NCI-H748 (cell line): ENCODE measurements around the gene CORO1C.
"Not testable (repeated sequence)": the region's sequence is repeated elsewhere in the genome, so short reads cannot be mapped to it uniquely, and the experiment has no call there.

Experiments
- DNase-seq: peaks from one replicate; lab custom pipeline; 2025; ENCODE audit not compliant: unreplicated experiment; lab: John Stamatoyannopoulos, UW

CORO1C gene

GRCh38 chr12:108638141-108638827 lies 93.0 kb downstream of the CORO1C start:
- DNase-seq, result no peak

DNA sequence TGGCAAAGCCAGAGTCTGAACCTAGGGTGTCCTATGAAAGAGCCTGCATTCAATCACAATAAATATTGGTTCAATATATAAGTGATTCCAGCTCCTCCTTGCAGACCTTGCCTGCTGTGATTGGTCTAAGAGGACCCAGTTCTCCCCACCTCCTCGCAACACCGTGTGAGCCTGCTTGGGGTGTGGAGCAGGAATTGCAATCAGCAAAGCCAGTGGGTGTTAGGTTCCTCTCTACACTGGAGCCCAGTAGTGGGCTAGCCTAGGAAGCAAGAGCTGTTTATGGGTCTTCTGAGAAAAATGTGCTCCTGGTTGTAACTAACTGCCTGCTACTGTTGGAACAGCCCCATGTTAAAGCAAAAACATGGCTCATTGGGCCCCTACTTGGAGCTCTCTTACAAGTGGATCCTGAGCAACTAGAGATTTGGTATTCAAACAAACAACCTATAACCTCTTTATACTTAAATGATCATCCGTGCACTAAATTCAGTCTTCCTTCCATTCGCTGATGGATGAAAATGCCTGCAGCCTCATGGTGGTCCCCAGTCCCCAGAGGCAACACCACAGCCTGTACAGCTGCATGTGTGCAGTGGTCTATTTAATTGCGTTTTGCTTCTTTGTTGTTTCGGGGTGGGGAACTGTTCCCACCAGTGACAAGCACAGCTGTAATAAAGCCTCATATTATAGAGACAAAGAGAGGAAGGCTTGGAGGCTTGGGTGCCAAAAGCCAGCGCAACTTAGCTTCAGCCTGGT lies 93.9 kb downstream of the CORO1C start:
- no peak for DNase-seq

- no peak for DNase-seq
These were observed 95.1 kb downstream of the CORO1C start for GRCh38 chr12:108635997-108636808.

- DNase-seq, result no peak
These were observed 95.9 kb downstream of the CORO1C start for GRCh38 chr12:108635201-108635996.

- no peak for DNase-seq
These were observed 97.0 kb downstream of the CORO1C start for GRCh38 chr12:108634341-108634751.

DNA sequence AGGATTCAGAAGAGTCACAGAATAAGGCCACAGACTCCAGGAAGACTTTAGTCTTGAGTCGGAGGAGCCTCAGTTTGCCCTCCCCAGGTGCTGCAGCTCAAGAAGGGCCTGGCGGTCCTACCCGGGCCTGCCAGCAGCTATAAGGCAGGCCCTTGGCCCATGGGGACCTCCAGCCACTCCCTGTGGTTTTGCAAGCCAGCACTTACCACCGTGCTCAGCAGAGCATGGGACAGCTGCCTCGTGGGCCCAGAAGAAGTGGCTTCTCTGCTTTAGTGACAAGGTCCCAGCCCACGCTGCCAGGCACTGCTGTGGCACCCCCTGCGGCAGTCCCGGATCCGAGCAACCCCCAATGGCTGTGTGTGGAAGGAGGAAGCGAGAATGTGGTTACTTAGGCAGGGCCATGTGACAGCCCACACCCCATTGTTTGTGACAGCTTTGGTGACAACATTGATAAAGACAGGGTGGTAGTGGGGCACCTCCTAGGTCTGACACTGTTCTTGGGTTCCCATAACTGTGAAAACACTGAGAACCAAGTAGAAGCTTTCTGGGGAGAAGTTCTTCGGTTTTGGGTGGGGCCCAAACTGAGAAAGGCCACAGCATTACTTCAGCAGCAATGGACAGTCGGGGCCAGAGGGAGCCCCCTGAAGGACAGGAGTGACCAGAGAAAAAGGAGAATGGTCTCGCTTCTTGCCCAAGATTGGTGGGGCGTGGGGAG lies 97.6 kb downstream of the CORO1C start, which contains the start of gene SELPLG:
TSS of gene SELPLG (minus strand) at position 361 of the 715 bp plus-strand sequence. CDS start 9,587 bp downstream, outside the sequence.
- no peak for DNase-seq

GRCh38 chr12:108633081-108633533 lies 98.2 kb downstream of the CORO1C start:
- DNase-seq, result no peak

- not testable (repeated sequence) for DNase-seq
These were observed 100.1 kb downstream of the CORO1C start for GRCh38 chr12:108631261-108631660.

- DNase-seq, result no peak
These were observed 100.7 kb downstream of the CORO1C start for GRCh38 chr12:108630481-108631207.

DNA sequence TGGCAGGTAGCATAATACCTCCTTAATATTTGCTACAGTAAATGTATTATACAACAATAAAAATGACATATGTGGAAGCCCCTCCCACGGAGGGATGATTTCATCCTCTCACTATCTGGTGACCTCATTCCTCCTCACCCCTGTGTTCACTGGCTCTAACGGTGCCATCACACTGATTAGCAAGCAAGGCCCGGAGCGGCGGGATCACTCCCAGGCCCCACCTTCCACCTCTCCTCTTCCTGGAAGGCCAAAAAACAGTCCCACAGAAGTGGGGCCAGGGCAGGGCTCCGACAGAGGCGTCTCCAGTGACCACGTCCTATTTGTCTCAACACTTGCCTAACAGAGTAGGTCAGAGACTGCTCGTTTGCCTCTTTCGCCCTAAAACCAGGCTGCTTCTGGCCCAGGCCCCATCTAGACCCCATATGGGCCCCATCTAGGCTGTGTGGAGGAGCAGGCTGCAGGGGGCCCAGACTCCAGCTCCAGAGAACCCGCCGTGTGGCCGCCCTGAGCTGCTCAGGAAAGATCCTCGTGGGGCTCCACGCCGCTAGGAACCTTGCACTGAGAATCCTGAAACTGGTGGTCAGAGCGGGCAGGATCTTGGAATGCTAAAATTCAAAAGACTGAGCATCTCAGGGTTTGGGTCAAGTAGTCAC lies 101.4 kb downstream of the CORO1C start:
- DNase-seq, result no peak

DNA sequence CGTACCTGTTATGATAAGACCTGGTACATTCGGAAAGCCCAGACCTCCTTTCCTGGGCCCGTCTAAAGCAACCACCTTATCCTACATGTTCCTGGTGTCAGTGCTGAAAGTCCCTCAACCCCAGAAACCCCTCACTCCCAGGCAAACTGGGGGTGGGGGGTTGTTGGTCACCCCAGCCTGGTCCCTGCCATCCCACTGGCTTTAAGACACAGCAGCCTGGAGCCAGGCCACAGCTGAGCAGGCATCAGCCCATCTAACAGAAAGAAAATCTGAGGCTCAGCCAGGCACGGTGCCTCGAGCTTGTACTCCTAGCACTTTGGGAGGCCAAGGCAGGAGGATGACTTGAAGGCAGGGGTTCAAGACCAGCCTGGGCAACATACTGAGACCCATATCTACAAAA lies 102.2 kb downstream of the CORO1C start:
- no peak for DNase-seq

GRCh38 chr12:108627134-108627920 lies 104.0 kb downstream of the CORO1C start:
- no peak for DNase-seq

- no peak for DNase-seq
These were observed 106.1 kb downstream of the CORO1C start for GRCh38 chr12:108625228-108625627.

DNA sequence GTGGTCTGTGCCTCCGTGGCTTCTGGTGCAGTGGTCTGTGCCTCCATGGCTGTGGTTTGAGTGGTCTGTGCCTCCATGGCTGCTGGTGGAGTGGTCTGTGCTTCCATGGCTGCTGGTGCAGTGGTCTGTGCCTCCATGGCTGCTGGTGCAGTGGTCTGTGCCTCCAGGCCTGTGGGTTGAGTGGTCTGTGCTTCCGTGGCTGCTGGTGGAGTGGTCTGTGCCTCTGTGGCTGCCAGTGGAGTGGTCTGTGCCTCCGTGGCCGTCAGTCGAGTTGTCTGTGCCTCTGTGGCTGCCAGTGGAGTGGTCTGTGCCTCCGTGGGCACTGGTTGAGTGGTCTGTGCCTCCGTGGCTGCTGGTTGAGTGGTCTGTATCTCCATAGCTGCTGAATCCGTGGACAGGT lies 107.7 kb downstream of the CORO1C start:
- DNase-seq, result no peak

- DNase-seq, result no peak
These were observed 108.3 kb downstream of the CORO1C start for GRCh38 chr12:108622921-108623514.

- peak; percentile 79 for DNase-seq
These were observed 108.9 kb downstream of the CORO1C start for GRCh38 chr12:108622421-108622820.

GRCh38 chr12:108621161-108621560 lies 110.2 kb downstream of the CORO1C start:
- DNase-seq, result no peak
